Measurements from ENCODE around the gene SMIM36.

DNA sequence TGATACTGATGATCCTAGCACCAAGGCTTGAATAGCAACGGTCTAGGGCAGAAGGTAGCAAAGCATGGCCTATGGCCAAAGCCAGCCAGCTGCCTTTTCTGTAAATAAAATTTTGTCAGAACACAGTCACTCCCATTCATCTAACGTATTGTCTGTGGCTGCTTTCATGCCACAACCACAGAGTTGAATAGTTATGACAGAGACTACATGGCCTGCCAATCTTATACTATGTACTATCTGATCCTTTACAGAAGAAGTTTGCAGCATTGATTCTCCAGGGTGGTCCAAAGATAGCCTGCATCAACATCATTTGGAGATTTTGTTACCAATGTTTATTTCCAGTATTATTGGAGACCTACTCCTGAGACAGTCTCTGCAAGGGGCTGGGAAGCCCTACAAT is 69.7 kb downstream of the SMIM36 start:
- TF ChIP-seq, protein P1, sequence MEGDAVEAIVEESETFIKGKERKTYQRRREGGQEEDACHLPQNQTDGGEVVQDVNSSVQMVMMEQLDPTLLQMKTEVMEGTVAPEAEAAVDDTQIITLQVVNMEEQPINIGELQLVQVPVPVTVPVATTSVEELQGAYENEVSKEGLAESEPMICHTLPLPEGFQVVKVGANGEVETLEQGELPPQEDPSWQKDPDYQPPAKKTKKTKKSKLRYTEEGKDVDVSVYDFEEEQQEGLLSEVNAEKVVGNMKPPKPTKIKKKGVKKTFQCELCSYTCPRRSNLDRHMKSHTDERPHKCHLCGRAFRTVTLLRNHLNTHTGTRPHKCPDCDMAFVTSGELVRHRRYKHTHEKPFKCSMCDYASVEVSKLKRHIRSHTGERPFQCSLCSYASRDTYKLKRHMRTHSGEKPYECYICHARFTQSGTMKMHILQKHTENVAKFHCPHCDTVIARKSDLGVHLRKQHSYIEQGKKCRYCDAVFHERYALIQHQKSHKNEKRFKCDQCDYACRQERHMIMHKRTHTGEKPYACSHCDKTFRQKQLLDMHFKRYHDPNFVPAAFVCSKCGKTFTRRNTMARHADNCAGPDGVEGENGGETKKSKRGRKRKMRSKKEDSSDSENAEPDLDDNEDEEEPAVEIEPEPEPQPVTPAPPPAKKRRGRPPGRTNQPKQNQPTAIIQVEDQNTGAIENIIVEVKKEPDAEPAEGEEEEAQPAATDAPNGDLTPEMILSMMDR (IDR thresholded peaks at IDR 0.05): no peak
- TF ChIP-seq POLR2A (IDR thresholded peaks at IDR 0.05) (no peak), POLR2AphosphoS5 (IDR thresholded peaks at IDR 0.05) (no peak)
